ENCODE data around the gene NOP16.

DNA sequence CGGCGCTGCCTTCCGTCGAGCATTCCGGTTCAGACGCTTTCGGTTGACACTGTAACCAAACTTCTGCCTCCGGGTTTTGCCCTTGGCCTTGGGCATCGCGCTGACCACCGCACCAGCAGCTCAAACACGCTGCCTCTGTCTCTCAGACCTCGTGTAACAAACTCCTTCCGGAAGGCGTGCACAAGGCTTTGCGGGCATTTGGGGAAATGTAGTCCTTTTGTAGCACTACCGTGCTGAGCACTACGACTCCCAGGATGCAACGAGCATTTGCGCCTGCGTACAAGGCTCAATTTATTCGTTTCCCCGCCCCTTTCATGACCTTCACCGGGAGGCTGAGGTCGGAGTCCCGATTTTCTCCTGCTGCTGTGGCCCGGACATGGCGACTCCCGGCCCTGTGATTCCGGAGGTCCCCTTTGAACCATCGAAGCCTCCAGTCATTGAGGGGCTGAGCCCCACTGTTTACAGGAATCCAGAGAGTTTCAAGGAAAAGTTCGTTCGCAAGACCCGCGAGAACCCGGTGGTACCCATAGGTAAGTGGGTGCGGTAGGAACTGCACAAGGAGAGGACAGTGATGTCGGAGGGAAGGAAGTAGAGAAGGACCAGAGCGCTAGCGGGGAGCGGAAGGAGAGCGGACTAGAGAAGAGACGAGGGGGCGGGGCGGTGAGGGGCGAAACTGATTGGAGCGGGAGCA is at the start of gene NOP16, which contains the start of gene HIGD2A:
- TF ChIP-seq TAF1 (IDR thresholded peaks at IDR 0.05; ENCODE audit: low read depth) (peak; percentile 66), EGR1 (IDR thresholded peaks at IDR 0.05) (no peak), ZBTB7A (IDR thresholded peaks at IDR 0.05; ENCODE audit: low read depth) (no peak), CEBPB (IDR thresholded peaks at IDR 0.05) (no peak), TCF12 (IDR thresholded peaks at IDR 0.05; ENCODE audit: low read depth) (peak; percentile 79), EP300 (IDR thresholded peaks at IDR 0.05; ENCODE audit: borderline replicate concordance) (peak; percentile 44; the same call in 1 of the 2 replicates), YY1 (IDR thresholded peaks at IDR 0.05; ENCODE audit: low read depth) (peak; percentile 76), RAD21 (IDR thresholded peaks at IDR 0.05; ENCODE audit: low read depth) (no peak), FOXM1 (IDR thresholded peaks at IDR 0.05; ENCODE audit: borderline replicate concordance, low read depth) (no peak)
- TF ChIP-seq, protein P1, sequence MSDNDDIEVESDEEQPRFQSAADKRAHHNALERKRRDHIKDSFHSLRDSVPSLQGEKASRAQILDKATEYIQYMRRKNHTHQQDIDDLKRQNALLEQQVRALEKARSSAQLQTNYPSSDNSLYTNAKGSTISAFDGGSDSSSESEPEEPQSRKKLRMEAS (IDR thresholded peaks at IDR 0.05): peak; percentile 99
- TF ChIP-seq, protein P2, sequence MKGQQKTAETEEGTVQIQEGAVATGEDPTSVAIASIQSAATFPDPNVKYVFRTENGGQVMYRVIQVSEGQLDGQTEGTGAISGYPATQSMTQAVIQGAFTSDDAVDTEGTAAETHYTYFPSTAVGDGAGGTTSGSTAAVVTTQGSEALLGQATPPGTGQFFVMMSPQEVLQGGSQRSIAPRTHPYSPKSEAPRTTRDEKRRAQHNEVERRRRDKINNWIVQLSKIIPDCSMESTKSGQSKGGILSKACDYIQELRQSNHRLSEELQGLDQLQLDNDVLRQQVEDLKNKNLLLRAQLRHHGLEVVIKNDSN (IDR thresholded peaks at IDR 0.05): peak; percentile 69
